GM12873 (cell line): ENCODE results near the gene RSBN1L.
A peak's percentile ranks its signal among the peaks of the same experiment; 100 is the strongest.

Experiments
- CTCF ChIP-seq: IDR thresholded peaks from 2 replicates; pipeline ENCODE4 v1.5.1; 2012; ENCODE audit warnings: low read depth, mild to moderate bottlenecking, moderate library complexity, low read length, control low read depth; ENCODE audit not compliant: insufficient read depth; ENCODE audit errors: missing control alignments

The RSBN1L gene

GRCh38 chr7:77696057-77696642 is at the start of gene RSBN1L:
Gene RSBN1L (plus strand): TSS chr7:77696459. CDS start chr7:77696470, 11 bp downstream.
- TF ChIP-seq CTCF: peak; percentile 42

GRCh38 chr7:77648742-77649338 is 47.4 kb upstream of the RSBN1L start:
- TF ChIP-seq CTCF: no peak

- no peak for TF ChIP-seq CTCF
Observed at GRCh38 chr7:77649716-77650349, 46.4 kb upstream of the RSBN1L start.

- TF ChIP-seq CTCF: peak; percentile 67
Observed at GRCh38 chr7:77651575-77652162, 44.6 kb upstream of the RSBN1L start.

- no peak for TF ChIP-seq CTCF
Observed at GRCh38 chr7:77653572-77653971, 42.7 kb upstream of the RSBN1L start.

- no peak for TF ChIP-seq CTCF
Observed at GRCh38 chr7:77655356-77655755, 40.9 kb upstream of the RSBN1L start.

GRCh38 chr7:77655836-77656455 is 40.3 kb upstream of the RSBN1L start:
- no peak for TF ChIP-seq CTCF
